ENCODE results near the gene PPP1R3E.
A peak's percentile ranks its signal among the peaks of the same experiment; 100 is the strongest.
"Not testable (repeated sequence)": the region's sequence is repeated elsewhere in the genome, so short reads cannot be mapped to it uniquely, and the experiment has no call there.

PPP1R3E gene, protein sequence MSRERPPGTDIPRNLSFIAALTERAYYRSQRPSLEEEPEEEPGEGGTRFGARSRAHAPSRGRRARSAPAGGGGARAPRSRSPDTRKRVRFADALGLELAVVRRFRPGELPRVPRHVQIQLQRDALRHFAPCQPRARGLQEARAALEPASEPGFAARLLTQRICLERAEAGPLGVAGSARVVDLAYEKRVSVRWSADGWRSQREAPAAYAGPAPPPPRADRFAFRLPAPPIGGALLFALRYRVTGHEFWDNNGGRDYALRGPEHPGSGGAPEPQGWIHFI

DNA sequence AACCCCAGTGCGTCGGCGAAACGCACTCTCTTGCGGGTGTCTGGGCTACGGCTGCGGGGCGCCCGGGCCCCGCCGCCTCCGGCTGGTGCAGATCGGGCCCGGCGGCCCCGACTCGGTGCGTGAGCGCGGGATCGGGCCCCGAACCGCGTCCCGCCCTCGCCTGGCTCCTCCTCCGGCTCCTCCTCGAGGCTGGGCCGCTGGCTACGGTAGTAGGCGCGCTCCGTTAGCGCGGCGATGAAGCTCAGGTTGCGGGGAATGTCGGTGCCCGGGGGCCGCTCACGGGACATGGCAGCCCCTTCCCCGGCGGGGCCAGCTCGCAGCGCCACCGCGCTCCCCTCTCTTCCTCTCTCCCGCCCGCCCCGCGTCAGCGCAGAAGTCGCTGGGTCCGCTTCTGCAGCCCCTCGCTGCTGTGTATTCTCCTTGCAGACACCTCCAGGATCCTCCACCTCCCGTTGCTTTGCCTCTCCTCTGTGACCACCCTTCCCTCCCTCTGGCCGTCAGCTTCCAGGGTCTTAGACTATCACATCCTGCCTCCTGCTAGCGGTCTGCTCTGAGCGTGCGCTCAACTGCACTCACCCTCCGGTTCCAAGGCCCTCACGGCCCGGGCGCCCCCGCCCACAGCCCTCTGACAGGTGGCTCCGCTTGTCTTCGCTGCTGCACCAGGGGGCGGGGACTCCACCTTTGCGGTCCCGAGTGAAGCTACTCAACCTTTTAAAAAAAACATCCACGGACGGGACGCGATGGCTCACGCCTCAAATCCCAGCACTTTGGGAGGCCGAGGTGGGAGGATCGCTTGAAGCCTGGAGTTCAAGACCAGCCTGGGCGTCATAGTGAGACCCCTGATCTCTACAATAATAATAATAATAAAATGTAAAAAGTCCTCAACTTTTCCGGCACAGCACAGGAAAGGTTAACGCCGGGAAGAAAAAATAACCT lies at the start of gene PPP1R3E:
Gene PPP1R3E, minus strand, starts transcription at position 570 of the 936 bp plus-strand sequence. Its CDS starts 283 bp downstream, at position 287.
- peak; percentile 59 for DNase-seq

DNA sequence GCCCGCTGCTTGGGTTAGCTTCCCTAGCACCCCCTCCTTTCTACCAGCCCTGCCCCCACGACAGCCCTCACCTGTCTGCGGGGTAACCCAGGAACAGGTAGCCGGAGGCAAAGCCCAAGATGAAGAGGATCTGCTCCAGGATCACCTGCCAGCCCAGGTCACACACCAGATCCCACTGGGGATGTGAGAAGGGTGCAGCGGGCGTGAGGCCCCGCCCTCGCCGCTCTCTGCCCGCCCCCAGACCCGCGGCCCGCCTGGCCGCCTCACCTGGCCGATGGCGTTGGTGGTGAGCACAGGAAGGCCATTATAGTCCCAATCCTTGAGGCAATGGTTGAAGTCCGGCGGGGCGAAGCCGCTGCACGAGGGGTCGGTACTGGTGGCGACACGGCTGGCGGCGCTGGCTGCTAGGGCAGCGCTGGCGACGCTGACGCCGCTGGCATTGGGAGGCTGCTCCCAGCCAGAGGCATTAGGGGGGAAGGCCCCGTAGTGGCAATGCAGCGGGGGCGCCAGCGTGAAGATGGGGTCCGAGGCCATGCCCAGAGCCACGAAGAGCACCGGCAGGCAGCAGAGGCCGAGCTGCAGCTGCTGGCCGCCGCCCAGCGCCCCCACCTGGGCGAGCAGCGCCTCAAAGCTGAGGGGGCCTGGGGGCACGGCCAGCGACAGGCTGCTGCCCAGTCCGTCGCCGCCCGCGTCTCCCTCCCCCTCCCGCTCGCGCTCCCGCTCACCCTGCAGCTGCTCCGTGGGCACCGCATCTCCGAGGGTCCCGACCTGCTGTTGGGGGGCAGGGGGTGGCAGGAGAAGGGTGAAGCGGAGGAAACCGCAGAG lies 49.2 kb upstream of the PPP1R3E start:
- DNase-seq = peak; percentile 10

DNA sequence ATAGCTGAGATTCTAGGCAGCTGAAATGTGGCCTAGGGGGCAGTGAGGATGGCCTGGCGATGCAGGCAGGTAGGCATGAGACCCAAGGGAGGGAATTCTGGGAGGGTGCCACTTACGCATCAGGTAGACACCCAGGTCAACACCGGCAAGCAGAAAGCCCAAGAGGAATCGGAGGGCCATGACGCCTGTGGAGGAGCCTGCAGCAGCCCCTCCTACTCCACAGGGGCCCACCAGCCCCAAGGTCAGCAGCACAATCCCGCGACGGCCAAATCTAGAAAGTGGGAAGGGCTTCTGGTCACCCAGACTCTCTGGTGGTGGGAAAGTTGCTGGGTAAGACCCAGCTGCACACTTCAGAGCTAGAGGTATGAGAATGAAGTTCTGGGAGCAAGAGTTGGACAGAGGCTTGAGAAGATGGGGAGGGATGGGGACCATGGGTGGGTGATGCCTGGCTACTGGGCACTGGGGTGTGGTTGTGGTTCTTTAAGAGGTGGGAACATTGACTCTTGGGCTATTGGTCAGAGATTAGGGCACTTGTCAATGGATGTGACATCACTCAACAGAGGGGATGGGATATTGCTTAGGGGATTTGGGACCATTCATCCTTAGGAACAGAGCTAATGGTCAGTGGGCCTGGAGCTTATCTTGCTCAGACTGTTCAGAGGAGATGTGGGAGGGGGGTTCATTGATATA lies 46.6 kb upstream of the PPP1R3E start:
- no peak for DNase-seq

DNA sequence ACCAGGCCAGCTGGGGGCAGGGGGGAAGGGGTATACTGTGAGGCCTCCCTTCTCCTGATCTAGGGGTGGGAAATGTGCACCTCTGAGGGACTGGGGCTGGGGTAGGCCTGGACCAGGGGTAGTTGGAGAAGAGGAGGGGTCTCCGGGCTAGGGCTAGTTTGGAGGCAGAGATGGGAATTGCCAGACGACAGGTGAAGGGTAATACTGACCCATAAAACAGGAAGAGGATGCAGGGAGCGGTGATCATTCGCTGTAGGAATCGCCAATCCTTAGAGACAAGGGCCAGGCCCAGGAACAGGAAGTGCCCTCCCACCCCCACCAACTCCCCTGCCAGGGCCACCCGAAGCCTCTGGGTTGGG lies 45.6 kb upstream of the PPP1R3E start:
- DNase-seq = no peak

DNA sequence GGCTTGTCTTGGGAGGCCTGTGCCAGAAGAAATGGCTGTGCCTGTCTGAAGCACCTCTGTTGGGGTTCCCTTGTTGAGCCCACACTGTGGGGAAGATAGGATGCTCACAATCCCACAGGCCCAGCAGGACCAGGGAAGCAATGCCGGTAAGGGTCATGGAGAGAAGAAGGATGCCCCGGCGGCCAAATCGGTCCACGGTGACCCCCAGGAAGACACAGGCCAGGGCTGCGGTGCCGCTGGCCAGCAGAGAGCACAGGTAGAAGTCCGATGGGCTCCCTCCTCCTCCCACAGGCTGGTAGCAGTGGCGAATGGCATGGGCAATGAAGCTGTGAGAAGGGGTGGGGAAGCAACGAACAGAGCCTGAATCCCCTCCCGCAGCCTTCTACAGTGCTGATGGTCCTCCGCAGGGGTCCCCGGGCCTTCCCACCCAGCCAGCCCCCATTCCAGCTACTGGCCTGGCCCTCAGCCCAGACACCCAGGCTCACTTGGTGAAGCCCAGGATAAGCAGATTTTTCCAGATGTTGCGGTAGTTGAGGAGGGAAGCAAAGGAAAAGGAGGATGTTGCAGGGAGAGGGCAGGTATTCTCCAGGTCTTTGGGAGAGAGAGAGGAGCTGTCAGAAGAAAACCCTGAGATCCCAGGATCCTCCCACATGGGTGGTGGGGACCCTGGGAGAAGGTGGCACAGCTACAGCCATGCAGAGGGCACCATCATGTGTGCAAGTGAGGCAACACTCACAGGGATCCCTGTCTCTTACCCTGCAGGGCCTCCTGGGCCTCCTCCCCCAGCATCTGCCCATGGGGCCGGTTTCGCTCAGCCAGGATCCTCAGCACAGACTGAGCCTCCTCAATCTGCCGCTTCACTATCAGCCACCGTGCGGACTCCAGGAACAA lies 45.0 kb upstream of the PPP1R3E start:
- DNase-seq = no peak

DNA sequence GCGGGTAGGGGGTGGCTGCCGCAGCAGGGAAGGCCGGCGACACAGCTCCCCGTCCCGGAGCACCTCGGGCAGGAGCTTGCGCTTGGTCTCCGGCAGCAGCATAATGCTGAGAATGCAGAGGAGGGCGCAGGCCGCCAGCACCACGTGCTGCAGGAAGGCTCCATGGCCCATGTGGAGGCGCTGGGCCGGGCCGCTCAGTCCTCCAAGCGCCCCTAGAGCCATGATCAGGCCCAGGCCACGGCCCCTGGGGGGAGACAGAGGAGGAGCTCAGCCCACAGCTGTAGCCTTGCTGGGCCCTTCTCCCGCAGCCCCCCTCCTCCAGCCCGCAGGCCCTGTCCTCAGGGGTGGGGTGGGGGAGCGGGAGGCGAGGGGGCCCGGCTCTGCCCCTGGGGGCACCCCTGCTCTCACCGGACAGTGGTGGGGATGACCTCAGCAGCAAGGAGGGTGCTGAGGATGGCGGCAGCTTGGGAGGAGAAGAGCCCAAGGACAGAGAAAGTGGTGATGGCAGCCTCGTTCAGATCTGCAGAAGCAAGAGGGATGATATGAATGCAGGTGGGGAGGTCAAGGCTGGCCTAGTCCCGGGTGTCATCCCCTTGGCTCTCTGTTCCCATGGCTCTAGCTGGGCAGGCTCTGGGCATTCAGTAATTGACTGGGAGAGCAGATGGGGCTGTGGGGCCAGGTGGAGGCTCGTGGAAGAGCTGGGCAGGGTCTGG lies 44.2 kb upstream of the PPP1R3E start:
- DNase-seq = no peak

DNA sequence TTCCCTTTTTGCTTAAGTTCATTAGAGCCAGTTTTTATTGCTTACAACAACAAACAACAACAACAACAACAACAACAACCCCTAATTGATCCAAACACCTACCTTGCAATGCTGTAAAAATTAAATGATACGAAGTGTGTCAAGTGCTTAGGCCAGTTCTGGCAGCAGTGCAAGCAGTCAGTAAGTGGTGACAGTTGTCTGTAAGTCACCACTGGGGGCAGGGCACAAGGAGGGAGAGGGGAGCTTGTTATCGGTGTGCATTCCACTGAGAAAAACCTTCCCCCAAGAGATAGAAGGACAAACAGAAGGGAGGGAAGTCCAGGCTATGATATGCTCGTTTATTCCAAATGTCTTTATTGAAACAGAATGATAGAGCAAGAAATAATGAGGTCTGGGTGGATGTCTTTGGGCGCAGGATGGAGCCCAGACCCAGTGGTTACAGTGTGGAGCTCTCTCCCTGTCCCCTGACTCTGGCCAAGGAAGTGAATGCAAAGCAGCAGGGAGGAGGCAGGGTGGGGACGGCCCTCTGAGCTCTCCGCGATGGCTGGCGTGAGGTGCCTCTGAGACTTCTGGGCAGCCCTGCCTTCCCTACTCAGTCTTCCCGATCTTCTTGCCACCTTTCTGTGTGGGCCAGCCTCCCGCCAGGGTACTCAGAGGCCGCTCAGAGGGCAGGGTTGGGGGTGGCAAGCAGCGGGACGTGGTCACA lies 43.5 kb upstream of the PPP1R3E start:
- DNase-seq = no peak

DNA sequence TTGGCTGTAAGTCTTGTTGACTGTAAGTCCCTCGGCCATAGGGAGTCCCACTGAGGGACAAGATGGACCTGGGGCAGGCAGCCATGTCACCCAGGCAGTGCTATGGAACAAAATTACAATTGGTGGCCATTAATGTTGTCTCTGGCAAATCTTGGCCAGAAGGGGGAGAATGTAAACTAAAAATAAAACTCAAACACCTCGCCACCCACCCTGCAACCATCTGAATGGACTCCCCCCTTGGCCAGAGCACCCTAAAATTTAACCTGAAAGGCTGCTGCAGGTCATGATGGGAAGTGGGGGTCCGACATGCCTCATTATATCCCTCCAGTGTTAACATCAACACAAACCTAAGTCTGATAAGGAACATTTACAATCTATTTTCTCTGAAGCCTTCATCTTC lies 41.8 kb upstream of the PPP1R3E start:
- DNase-seq = no peak

DNA sequence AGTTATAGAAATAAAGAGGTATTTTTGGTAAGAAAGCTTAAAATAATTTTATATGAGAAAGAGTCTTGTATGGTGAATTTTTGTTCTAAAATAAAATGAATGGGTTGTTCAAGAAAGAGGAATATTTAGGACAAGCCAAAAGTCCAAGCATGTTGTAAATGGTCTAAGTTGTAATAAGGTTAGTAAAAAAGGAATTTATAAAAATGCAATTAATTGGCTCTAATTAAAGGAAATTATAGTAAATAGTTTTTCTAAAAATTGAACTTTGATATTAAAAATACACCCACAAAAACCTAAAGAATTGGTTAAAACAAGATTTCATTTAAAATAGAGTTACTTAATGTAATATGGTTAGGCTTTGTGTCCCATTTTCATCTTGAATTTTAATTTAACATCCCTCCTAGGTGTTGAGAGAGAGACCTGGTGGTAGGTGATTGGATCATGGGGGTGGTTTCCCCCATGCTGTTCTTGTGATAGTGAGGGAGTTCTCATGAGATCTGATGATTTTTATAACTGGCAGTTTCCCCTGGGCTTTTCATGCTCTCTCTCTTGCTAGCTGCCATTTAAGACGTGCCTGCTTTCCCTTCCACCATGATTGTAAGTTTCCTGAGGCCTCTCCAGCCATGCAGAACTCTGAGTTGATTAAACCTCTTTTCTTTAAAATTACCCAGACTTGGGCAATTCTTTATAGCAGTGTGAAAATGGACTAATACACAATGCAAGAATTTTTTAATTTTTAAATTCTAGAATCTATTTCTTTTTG lies 37.0 kb upstream of the PPP1R3E start:
- no peak for DNase-seq

DNA sequence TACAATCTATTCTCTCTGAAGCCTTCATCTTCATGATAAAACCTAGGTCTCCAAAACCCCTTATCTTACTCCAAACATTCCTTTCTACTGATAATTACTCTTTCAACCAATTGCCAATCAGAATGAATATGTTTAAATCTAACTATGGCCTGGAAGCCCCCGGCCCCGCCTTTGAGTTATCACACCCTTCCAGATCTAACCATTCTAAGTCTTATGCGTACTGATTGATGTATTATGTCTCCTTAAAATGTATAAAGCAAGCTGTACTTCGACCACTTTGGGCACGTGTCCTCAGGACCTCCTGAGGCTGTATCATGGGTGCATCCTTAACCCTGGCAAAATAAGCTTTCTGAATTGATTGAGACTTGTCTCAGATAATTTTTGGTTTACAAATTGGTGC lies 33.0 kb upstream of the PPP1R3E start:
- DNase-seq = no peak

DNA sequence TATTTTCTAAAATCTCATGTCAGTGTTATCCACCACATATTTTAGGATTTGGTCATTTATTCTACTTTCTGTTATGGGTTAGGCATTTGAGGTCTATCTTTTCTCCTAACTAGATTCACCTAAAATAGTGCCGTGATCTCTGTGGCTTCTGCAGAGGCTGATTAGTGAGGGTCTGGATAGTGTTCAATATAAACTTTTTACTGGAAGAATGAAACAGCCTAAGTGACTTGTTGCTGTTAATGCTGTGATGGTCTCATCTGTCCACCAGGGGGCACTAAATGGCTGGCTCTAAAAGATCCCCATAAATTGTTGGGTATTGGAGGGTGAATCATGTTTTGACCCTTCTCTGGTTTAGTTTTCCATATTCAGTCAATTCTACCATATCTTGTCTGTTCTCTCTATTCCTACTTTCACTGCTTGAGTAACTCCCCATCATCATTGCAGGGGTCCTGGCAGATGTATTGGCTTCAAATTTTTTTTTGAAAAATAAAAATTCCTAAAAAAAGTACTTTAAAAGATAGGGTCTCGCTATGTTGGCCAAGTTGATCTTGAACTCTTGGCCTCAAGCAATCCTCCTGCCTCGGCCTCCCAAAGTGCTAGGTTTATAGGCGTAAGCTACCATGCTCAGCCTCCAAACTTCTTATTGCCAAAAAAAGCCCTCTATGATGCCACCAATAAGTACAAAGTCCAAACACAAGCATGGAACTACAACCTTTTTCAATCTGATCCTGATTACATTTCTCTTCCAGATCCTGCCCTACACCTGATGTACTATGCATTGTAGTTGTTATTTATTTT lies 25.5 kb upstream of the PPP1R3E start:
- DNase-seq = peak; percentile 72

DNA sequence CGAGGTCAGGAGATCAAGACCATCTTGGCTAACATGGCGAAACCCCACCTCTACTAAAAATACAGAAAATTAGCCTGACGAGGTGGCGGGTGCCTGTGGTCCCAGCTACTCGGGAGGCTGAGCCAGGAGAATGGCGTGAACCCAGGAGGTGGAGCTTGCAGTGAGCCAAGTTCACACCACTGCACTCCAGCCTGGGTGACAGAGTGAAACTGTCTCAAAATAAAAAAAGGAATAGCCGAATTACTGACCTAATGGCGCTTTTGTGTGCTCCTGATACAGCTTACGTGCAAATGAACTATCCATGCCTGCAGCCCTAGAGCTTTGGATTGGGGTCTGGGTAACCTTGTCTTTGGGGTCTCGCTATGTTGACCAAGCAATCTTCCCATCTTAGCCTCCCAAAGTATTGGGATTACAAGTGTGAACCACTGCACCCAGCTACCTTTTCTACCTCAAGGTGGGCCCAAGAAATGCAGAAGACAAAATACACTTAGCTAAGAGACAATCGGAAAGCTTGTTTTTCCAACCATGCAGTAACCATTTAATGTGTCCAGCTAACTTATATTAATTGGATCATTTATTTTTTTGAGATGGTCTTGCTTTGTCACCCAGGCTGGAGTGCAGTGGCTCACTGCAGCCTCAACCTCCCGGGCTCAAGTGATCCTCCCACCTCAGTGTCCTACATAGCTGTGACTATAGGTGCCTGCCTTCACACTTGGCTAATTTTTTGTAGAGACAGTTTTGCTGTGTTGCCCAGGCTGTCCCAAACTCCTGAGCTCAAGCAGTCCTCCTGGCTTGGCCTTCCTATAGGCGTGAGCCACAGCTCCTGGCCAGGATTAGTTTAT lies 24.1 kb upstream of the PPP1R3E start:
- DNase-seq = no peak

DNA sequence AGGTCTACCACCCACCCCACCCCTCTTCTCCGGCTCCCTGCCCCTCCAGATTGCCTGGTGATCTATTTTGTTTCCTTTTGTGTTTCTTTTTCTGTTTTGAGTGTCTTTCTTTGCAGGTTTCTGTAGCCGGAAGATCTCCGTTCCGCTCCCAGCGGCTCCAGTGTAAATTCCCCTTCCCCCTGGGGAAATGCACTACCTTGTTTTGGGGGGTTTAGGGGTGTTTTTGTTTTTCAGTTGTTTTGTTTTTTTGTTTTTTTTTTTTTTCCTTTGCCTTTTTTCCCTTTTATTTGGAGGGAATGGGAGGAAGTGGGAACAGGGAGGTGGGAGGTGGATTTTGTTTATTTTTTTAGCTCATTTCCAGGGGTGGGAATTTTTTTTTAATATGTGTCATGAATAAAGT lies 23.1 kb upstream of the PPP1R3E start:
- DNase-seq = not testable (repeated sequence)

DNA sequence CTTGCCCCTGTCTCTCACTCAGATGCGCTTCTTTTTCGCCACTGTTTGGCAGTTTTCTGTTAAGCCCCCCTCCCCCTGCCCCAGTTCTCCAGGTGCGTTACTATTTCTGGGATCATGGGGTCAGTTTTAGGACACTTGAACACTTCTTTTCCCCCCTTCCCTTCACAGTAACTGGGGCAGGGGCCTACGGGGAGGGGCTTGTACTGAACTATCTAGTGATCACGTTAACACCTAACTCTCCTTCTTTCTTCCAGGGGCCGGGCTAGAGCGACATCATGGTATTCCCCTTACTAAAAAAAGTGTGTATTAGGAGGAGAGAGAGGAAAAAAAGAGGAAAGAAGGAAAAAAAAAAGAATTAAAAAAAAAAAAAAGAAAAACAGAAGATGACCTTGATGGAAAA lies 22.3 kb upstream of the PPP1R3E start:
- DNase-seq = no peak

DNA sequence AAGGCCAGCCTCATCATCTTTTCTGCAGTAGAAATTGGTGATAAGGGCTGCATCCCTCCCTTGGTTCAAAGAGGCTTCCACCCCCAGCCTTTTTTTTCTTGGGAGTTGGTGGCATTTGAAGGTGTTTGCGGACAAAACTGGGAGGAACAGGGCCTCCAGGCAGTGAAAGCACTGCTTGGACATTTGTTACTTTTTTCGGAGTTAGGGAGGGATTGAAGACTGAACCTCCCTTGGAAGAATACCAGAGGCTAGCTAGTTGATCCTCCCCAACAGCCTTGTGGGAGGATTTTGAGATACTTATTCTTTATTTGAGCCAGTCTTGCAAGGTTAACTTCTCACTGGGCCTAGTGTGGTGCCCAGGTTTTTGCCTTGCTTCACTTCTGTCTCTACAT lies 21.8 kb upstream of the PPP1R3E start:
- DNase-seq = no peak

DNA sequence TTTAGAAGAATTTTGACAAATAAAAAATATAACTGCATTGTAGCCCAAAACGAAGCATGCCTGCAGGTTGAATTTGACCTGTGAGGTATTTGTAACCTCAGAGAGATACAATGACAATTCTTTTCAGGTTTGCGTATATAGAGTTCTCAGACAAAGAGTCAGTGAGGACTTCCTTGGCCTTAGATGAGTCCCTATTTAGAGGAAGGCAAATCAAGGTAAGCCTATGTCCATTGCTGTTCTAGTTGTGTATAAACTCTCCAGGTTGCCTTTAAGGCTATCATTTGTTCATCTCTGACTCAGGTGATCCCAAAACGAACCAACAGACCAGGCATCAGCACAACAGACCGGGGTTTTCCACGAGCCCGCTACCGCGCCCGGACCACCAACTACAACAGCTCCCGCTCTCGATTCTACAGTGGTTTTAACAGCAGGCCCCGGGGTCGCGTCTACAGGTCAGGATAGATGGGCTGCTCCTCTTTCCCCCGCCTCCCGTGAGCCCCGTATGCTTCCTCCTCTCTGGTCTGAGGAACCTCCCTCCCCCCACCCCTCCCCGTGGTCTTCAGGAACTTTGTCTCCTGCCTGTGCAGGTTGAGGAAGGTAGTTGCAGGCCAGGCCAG lies 21.3 kb upstream of the PPP1R3E start:
- DNase-seq = no peak
